Erythroblast (primary cell): Measurements from ENCODE around the gene DNAJC1.
A peak's percentile ranks its signal among the peaks of the same experiment; 100 is the strongest.
"Not testable (repeated sequence)": the region's sequence is repeated elsewhere in the genome, so short reads cannot be mapped to it uniquely, and the experiment has no call there.

Experiments used
- DNase-seq, 2 experiments: peaks; one replicate each; lab custom pipeline; 2025; lab: John Stamatoyannopoulos, UW
- GATA1 ChIP-seq: IDR thresholded peaks from 2 replicates; pipeline ENCODE4 v1.6.1; 2011; ENCODE audit warnings: low read depth, mild to moderate bottlenecking, control low read depth, low read length, moderate library complexity
- POLR2A ChIP-seq: IDR thresholded peaks from 2 replicates; pipeline ENCODE4 v1.6.1; 2011; ENCODE audit warnings: mild to moderate bottlenecking, low read length

The DNAJC1 gene

GRCh38 chr10:21889477-21890275 lies 113.9 kb downstream of the DNAJC1 start:
- DNase-seq = no peak
- TF ChIP-seq POLR2A = no peak
- no peak for TF ChIP-seq GATA1

GRCh38 chr10:21888959-21889358 lies 114.6 kb downstream of the DNAJC1 start:
- no peak for TF ChIP-seq GATA1
- TF ChIP-seq POLR2A = no peak

GRCh38 chr10:21885940-21886339 lies 117.6 kb downstream of the DNAJC1 start:
- TF ChIP-seq GATA1 (no peak), POLR2A (no peak)
- no peak for DNase-seq

More at GRCh38 chr10:21888959-21889358, 114.6 kb downstream of the DNAJC1 start:
- DNase-seq = no peak

GRCh38 chr10:21873198-21873597 lies 130.3 kb downstream of the DNAJC1 start:
- DNase-seq = no peak
- no peak for TF ChIP-seq GATA1
- TF ChIP-seq POLR2A = no peak

DNA sequence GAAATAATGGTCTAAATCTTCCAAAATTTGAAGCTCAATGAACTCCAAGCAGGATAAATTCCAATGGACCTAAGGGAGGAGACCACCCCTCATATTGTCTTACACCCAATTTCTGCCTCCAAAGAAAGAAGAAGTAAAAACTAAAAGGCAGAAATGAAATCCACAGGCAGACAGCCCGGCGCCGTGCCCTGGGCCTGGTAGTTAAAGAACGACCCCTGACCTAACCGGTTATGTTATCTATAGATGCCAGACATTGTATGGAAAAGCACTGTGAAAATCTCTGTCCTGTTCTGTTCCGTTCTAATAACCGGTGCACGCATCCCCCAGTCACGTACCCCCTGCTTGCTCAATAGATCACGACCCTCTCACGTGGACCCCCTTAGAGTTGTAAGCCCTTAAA lies 130.8 kb downstream of the DNAJC1 start:
- DNase-seq = not testable (repeated sequence)

DNA sequence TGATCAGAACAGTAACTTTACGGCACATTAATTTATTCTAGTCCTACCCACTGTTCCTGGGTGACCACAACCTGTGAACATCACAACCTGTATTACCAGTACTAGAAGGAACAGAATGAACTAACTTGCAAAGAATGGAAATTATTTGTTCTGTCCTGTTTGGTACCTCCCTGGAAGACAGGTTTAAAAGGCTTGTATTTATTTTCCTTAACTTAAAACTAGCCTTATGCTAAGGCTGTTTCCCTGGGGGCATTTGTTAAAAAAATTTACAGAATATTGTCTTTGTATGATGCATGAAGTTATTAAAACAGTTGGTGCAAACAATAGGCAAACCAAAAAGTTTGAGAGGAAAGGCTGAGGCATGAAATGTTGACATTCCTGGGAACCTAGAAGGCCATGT lies 132.7 kb downstream of the DNAJC1 start:
- TF ChIP-seq POLR2A = no peak
- no peak for TF ChIP-seq GATA1
- DNase-seq = no peak

GRCh38 chr10:21869087-21869486 lies 134.4 kb downstream of the DNAJC1 start:
- DNase-seq = not testable (repeated sequence)

- TF ChIP-seq GATA1 (no peak), POLR2A (no peak)
- no peak for DNase-seq
Measured at GRCh38 chr10:21860718-21861117, 142.8 kb downstream of the DNAJC1 start.

- DNase-seq = no peak
- no peak for TF ChIP-seq GATA1
- no peak for TF ChIP-seq POLR2A
Measured at GRCh38 chr10:21858455-21858854, 145.1 kb downstream of the DNAJC1 start.

GRCh38 chr10:21849607-21850006 lies 153.9 kb downstream of the DNAJC1 start:
- peak; percentile 8 to 17 for DNase-seq

DNA sequence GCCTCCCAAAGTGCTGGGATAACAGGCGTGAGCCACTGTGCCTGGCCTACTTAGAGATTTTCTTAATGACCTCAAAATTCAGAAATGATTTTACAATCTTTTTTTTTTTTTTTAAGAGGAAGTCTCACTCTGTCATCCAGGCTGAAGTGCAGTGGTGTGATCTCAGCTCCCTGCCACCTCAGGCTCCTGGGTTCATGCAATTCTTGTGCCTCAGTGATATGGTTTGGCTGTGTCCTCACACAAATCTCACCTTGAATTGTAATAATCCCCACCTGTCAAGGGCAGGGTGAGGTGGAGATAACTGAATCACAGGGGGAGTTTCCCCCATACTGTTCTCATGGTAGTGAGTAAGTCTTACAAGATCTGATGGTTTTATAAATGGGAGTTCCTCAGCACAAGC lies 159.9 kb downstream of the DNAJC1 start:
- no peak for DNase-seq
- no peak for TF ChIP-seq GATA1
- TF ChIP-seq POLR2A = no peak

More at GRCh38 chr10:21849607-21850006, 153.9 kb downstream of the DNAJC1 start:
- TF ChIP-seq GATA1 (no peak), POLR2A (no peak)

DNA sequence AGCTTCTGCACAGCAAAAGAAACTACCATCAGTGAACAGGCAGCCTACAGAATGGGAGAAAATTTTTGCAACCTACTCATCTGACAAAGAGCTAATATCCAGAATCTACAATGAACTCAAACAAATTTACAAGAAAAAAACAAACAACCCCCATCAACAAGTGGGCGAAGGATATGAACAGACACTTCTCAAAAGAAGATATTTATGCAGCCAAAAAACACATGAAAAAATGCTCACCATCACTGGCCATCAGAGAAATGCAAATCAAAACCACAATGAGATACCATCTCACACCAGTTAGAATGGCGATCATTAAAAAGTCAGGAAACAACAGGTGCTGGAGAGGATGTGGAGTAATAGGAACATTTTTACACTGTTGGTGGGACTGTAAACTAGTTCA lies 162.3 kb downstream of the DNAJC1 start:
- DNase-seq = not testable (repeated sequence)

DNA sequence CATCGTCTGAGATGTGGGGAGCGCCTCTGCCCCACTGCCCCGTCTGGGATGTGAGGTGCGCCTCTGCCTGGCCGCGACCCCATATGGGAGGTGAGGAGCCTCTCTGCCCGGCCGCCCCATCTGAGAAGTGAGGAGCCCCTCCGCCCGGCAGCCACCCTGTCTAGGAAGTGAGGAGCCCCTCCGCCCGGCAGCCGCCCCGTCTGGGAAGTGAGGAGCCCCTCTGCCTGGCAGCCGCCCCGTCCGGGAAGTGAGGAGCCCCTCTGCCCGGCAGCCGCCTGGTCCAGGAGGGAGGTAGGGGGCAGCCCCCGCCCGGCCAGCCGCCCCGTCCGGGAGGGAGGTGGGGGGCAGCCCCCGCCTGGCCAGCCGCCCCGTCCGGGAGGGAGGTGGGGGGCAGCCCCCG lies 166.0 kb downstream of the DNAJC1 start:
- DNase-seq = not testable (repeated sequence)

DNA sequence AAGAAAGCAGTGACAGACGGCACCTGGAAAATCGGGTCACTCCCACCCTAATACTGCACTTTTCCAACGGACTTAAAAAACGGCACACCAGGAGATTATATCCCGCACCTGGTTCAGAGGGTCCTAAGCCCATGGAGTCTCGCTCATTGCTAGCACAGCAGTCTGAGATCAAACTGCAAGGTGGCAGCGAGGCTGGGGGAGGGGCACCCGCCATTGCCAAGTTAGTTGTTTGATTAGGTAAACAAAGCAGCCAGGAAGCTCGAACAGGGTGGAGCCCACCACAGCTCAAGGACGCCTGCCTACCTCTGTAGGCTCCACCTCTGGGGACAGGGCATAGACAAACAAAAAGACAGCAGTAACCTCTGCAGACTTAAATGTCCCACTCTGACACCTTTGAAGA lies 169.0 kb downstream of the DNAJC1 start:
- not testable (repeated sequence) for DNase-seq

DNA sequence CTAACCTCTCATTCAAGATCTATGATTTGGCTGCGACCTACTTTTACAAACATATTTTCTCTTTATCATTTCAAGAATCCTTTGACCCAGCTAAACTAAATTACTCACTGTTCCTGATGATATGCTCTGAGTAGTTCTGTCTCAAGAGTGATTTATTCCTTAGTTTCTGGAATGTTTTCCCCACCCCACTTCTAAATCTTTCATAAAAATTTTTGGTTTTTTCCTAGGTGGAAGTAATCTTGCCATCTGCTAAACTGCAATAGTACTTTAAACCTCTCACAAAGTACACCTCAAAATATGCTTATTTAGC lies 170.8 kb downstream of the DNAJC1 start:
- TF ChIP-seq GATA1 (no peak), POLR2A (no peak)

GRCh38 chr10:21831986-21832820 lies 171.3 kb downstream of the DNAJC1 start:
- TF ChIP-seq POLR2A (no peak), GATA1 (no peak)
- DNase-seq = no peak

More for the DNA sequence above, 170.8 kb downstream of the DNAJC1 start:
- DNase-seq = no peak
